CD4-positive, alpha-beta T cell treated with Interleukin-17A for 4 hours (primary cell): ENCODE measurements around the gene C5orf52.
"Not testable (repeated sequence)": the region's sequence is repeated elsewhere in the genome, so short reads cannot be mapped to it uniquely, and the experiment has no call there.

Experiments used
- DNase-seq: peaks from one replicate; pipeline ENCODE4 v3.0.0-alpha.2; 2020; ENCODE audit warnings: mixed read lengths

Gene C5orf52

DNA sequence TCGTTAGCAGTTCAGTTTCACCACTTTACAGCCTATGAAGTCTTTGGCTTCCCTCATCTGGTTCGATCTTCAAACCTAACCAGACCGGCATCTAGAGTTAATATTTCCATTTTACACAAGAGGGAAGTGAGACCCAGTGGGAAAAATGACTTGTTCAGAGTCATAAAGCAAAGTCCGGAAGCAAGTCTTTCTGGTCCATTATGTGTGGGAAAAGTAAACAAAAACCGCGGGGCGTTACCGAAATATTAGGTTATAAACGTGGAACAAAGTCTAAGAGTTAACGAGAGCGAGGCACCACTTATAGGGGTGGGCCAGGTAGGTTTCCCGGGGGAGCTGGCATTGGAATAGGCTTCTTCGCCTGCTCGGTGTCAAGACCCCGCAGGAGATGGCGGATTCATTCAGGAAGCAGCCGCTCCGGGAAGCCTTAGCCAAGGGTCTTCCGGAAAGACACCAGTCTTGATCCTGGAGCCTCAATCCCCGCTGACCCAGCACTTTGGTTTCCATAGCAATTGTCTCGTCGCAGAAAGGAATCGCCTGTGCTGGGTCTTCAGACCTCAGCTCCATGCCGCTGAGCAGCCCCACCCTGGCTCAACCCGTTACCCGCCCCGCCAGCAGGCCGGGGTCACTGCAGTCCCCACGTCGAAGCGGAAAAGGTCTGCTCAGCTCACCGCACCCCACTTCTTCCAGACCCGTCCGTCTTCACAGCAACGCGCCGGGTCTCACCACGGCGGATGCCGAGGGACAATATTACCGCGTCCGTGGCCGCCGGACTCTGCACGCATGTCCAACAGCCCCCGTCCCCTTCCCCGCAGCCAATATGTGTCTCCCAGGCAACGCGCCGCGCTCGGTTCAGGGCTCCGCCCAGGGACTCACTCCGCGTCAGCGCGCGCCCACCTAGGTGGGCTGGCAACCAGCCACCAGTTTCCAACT lies at the start of gene C5orf52:
C5orf52 (plus strand) TSS at position 872 of the 930 bp plus-strand sequence. CDS start 82 bp downstream, outside the sequence.
- DNase-seq = peak; percentile 28

DNA sequence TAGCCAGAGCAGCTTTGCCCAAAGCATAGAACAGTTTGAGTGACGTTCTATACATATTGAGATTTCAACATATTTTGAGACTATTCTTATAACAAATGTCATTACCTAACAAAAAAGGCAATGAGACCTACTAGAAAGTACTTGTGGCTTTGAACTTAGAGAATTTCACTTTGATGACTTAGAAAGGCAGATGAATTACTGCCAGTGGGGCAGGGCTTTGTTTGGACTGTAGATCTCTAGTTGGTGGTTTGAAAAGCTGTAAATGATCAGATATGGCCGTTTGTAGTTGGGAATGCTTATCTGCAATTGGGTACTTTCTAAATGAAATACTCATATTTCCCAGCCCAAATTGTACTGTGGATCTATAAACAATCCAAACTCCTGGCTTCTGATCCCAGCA lies 47.2 kb upstream of the C5orf52 start:
- DNase-seq = no peak

DNA sequence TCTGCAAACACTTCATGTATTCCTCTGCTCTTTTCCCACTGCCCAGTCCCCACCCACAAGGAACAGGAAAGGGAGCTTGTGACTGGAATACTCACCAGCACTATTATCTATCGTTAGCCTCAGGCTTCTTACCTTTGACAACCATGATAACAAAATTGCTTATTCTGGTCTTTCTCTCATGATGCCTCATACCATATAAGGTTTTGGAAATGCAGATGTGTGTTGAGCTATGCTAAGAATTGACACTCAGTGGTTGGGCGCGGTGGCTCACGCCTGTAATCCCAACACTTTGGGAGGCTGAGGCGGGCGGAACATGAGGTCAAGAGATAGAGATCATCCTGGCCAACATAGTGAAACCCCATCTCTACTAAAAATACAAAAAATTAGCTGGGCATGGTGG lies 44.5 kb upstream of the C5orf52 start:
- DNase-seq = no peak

DNA sequence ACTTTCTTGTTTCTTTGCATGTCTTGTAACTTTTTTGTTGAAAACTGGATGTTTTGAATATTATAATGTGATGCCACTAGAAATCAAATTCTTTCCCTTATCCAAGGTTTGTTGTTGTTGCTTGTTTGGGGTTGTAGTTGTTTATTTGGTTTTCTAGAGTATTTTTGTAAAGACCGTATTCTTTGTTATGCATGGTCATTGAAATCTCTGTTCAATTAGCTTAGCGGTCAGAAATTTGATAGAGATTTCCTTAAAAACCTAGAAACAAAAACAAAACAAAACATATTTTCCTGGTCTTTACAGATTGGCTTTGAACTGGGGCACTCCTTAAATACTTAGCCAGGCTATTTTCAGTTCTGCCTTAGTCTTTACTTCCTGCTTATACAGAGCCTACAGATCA lies 41.0 kb upstream of the C5orf52 start:
- DNase-seq = no peak

DNA sequence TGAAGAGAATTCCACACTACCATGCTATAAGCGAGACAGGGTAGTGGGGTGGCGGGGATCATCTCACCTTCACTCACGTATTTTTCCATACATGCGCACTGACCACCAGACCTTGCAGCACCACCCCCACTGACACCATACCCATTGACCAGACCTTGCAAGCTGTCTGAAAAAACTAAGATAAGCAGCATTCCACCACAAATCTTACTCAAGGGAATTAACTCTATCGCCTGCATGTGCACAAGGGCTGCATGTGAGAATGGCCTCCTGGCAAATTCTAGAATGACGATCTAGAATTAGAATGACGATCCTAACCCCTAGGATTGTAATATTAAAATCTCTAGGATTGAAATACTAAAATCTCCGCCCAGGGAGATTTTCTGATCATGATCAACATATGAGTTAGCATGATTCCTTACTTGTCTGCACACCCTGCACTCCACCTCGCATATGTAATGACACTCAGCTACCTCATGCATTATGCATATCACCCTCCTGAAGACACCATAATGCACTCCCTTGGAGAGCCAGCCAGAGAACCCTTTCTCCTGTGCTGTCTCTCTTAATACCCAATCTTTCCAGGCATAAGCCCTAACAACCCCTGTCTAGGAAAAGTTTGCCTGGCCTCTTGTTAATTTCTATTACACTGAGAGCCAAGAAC lies 30.8 kb upstream of the C5orf52 start:
- DNase-seq = no peak

DNA sequence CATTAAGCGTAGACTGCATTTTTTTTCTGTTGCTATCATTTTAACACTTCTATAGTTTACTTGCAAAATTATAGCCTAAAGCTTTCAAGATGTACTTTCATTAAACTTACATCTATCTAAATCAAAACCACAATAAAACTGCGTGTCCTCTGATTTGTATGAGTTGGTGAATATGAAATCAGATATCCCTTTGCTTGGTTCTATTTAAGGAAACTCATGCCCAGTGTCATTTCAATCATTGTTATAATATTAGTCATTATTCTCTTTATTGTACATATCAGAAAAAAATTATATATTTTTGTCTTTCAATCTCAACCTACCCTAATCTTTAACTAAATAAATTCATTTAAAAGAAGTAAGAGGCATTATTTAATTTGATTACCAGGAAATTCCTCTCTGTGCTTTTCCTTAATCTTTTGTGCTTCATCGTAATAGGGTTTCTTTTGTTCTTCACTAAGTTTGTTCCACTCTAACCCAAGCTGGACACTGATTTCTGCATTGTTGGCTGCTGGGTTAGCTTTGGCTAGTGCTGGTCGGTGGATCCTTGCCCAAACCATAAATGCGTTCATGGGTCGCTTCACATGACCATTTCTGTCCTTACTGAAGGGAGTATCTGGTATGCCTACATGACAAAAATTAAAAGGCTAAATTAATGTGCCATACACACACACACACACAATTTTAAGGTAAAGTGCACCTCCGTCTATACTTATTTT lies 22.9 kb upstream of the C5orf52 start:
- no peak for DNase-seq

DNA sequence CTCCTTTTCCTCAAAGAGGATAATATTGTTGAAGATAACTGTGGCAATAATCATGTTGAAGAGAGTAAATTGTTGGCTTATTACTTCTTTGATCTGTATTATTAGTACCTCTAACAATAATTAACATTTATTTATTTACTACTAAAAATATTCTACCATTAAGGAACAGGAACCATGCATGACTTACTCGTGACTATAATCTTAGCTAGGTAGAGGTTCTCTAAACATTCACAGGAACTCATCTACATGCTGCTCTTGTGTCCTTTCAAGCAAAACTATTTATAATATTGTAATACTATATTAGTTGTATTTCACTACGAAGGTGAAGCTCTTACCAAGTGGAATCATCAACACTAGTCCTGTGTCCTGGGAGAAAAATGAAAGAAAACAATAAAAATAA lies 22.2 kb upstream of the C5orf52 start:
- no peak for DNase-seq

DNA sequence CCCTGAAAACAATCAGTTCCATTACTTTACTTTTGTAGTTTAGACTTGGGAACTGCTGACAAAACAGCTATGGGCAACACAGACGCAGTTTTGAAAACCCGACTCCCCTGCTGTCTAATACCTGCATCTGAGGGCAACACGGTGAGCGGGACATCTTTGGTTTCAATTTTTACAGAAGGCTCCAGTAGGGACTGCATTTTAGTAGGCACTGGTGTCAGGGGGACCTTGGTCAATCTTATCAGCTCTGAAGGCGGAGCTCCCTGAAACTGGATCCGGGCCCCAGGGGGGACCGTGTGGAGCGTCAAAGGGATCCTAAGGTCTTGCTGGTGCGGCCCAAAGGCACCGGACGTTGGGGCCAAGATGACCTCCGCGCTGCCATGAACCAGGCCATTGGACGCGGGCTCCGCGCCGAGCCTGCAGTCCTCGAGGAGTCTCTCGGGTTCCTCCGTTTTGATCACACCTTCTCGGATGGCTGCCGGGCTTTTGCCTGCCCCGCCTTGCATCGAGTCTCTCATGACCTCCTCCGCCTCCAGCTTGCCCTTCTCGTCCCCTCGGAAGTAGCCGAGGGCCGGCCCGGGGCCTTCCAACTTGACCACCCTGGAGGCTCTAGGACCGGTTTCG lies 20.2 kb upstream of the C5orf52 start:
- DNase-seq = no peak

DNA sequence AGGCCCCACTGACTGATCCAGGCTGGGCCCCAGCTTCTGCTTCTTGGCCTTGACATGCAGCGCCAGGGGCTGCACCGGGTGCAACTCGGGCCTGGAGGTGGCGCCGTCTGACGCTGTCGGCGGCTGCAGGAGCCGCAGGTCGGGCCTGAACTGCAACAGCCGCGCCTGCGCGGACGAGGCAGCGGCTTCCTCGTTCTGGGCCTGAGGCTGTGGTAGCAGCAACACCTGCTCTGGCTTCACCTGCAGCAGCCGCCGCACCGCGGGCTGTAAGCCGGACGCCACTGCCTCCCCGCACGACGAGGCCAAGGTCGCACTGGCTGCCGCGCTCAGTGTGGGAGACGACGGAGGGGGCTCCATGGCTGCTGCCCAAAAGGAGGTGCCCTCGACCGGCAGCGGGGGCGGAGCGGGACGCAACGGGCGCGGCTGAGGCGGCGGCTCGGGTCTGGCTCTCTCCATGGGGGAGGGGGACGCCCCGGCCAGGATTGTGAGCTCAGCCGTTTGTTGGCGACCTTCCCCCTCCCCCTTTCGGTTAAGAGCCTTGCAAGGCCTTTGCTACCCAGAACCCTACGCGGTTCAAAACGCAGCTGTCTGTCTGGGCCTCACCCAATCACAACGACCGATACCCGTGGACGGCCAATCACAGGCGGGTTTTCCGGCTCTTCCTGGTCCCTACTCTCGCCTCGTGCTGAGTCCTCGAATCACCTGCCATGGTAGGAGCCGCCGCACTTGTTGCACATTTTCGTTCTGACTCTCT lies 19.5 kb upstream of the C5orf52 start:
- peak; percentile 88 for DNase-seq

DNA sequence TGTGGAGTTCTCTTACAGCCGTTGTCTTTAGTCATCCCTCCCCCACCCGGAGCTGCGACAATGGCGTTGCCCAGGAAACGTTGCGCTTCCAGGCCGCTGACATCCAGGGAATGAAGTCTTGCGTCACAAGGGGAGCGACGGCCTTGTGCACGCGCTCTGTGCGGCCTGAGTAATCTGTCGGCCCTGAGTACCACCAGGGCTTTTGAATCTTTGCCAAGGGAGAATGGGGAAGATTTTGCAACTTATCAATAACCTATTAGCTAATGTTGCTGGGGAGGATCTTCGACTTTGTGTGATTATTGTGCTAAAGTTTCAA lies 19.0 kb upstream of the C5orf52 start, which contains the start of gene SOX30:
SOX30 (minus strand) TSS at position 62 of the 316 bp plus-strand sequence. CDS start 360 bp downstream, outside the sequence.
- no peak for DNase-seq

DNA sequence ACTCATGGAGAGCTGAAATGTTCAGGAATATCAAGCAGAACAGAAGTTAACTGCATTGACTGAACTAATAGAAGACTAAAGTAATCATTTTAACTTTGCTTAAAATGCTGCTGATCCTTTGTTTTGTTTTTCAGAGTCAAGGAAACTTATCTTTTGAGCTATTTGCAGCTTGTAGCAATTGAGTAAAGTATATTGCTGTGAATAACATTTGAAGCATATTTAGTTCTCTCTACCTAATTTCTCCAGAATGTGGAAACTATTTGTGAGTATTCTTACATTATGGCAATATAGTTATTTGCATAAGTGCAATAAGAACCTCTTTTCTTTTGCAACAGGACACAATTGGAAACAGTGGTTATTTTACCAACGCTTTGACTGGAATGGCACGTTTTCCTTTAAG lies 13.8 kb upstream of the C5orf52 start:
- no peak for DNase-seq

DNA sequence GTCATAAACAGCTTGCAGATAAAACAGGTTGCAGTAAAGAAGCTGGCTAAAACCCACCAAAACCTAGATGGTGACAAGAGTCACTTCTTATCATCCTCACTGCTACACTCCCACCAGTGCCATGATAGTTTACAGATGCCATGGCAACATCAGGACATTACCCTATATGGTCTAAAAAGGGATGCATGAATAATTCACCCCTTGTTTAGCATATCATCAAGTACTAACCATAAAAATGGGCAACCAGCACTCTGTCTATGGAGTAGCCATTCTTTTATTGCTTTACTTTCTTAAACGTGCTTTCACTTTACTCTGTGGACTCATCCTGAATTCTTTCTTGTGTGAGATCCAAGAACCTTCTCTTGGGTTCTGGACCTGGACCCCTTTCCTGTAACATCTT lies 12.4 kb upstream of the C5orf52 start:
- DNase-seq = no peak

DNA sequence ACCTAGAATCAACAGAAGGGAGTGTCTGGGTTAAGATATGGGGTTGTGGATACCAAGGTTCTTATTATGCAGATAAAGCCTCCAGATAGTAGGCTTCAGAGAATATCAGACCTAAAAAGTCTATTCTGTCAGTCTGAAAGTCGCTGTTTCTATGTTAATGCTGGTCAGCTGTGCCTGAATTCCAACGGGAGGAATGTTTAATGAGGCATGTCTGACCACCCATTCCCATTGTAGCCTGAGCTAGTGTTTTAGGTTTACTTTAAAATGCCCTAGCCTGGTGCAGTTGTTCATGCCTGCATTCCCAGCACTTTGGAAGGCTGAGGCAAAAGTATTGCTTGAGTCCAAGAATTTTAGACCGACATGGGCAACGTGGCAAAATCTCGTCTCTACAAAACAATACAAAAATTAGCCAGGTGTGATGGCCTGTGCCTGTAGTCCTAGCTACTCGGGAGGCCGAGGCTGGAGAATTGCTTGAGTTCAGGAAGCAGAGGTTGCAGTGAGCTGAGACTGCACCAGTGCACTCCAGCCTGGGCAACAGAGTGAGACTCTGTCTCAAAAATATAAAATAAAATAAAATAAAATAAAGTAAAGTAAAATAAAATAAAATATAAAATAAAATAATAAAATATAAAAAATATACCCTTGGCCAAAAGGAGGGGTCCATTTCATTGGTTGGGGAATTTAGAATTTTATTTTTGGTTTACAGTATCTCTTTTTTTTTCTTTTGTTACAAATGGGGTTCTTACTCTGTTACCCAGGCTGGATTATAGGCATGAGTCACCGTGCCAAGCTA lies 11.3 kb upstream of the C5orf52 start:
- DNase-seq = no peak

DNA sequence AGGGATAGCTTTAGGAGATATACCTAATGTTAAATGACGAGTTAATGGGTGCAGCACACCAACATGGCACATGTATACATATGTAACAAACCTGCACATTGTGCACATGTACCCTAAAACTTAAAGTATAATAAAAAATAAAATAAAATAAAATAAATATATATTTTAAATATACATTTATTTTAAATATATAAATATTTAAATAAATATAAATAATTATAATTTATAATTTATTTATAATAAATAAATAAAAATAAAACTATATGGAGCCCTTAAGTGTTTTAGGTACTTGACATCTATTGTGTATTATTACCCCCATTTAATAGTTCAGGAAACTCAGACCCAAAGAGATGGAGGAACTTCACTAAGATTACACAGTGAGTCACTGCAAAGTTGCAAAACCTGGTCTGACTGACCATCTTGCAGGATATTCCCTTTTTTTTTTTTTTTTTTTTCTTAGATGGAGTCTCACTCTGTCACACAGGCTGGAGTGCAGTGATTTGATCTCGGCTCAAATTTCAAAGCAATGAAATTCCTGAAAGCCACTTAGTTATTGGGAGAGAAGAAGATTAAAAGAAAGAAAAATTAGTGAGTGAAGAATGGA lies 5.8 kb upstream of the C5orf52 start:
- no peak for DNase-seq

DNA sequence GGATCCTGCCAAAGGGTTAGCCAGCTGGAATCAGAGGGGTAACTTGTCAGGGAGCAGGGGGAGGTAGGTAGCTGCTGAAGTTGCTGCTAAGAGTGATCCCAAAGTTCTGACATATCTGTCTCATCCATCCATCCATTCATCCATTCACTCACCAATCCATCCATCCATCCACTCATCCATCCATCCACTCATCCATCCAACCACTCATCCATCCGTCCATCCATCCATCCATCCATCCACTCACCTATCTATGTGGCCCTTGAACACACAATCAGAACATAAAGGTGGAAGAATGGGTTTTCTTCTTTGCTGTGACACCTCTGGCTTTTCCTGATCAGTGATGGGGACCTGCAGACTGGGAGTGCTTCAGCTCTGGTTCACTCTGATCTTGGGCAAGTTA lies 3.0 kb upstream of the C5orf52 start:
- DNase-seq = no peak

DNA sequence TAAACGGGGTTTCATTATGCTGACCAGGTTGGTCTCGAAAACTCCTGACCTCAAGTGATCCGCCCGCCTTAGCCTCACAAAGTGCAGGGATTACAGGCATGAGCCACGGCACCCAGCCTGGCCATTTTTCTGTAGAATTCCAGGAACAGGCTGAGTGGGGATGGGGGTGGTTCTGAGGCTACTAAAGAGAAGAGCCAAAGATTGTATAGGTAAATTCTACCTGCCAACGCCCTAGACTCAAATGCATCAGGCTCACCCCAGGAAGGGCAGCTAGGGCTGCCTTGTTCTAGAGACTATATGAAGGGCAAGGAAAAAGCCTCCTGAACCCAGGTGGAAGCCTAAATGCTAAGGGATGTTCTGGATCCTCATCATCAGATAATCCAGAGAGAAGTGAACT lies 1.6 kb upstream of the C5orf52 start:
- DNase-seq = no peak

DNA sequence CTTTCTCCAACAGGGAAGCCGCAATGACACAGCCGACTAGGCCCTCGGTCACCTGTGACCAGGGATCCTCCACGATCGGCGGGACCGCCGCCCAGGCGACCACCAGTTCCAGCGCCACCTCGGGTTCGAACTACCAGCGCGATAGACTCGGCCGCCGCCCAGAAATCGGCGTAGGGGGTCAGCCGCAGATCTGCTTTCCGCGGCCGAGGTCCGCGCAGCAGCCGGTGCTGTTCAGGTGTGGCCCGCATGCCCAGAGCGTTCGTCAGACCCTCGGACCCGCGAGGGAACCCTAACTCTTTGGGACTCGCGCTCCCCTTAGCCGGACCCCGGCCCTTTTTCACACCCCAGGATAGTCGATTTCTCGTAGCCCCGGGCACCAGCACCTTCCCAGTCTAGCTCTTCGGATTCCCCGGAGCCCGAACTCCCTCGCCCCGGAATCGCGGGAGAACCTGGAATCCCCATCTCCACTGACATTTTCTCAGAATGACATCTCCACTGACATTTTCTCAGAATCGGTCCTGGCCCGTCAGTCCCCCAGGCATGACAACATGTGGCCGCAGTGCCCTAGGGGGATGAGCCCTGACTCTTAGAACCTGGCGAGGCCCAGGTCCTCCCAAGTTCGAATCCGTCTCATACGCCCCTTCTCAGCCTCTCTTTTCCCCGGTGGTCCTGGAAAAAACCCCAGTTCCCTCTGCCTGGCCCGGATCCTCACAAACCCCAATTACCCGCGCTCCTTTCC lies 428 bp downstream of the C5orf52 start:
- no peak for DNase-seq

DNA sequence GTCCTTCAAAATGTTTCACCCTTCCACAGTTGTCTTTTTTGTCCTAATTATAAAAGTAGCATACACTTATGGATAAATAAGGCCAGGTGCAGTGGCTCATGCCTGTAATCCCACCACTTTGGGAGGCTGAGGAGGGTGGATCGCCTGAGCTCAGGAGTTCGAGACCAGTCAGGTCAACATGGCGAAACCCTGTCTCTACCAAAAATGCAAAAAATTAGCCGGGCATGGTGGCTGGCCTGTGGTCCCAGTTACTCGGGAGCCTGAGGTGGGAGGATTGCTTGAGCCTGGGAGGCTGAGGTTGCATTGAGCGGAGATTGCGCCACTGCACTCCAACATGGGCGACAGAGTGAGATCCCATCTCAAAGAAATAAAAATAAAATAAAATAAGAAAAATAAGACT lies 1.6 kb downstream of the C5orf52 start:
- no peak for DNase-seq

DNA sequence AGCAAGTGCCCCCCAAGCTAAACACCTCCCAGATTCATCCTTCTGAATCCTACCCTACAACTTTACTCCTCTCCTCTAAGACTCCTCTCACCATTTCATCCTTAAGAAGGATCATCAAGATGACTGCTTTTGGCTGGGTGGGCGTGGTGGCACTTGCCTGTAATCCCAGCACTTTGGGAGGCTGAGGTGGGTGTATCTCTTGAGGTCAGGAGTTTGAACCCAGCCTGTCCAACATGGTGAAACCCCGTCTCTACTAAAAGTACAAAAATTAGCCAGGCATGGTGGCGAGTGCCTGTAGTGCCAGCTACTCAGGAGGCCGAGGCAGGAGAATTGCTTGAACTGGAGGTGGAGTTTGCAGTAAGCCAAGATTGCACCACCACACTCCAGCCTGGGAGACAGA lies 3.0 kb downstream of the C5orf52 start:
- DNase-seq = not testable (repeated sequence)

DNA sequence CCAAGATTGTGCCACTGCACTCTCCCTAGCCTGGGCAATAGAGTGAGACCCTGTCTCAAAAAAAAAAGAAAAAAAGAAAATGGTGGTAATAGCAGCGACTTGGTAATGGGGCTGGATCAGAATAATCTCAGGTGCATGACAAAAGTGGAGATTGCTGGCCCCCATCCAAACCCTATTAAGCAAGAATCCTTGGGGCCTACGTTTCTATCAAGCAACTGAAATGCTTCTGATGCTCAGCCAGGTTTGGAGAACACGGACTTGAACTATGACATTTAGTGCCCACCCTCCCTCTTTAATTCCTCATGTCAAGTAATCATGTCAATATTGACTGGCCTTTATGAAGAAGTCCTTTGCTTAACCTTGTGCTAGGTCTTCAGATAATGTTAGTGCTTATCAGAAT lies 6.6 kb downstream of the C5orf52 start:
- no peak for DNase-seq
